ENCODE measurements around the gene ALKBH4.

The ALKBH4 gene

GRCh38 chr7:102472126-102473041, 7.7 kb upstream of the ALKBH4 start (continued):
- TF ChIP-seq ZNF565 (CRISPR knock-in tag; conservative IDR thresholded peaks at IDR 0.05; ENCODE audit: low read depth), result no peak

GRCh38 chr7:102471791-102472125, 7.1 kb upstream of the ALKBH4 start:
- no peak for TF ChIP-seq SNAI2 (CRISPR knock-in tag; IDR thresholded peaks at IDR 0.05)
- TF ChIP-seq BACH2 (CRISPR knock-in tag; IDR thresholded peaks at IDR 0.05; ENCODE audit: borderline replicate concordance), result no peak
- no peak for TF ChIP-seq ZFP30 (CRISPR knock-in tag; IDR thresholded peaks at IDR 0.05)
- no peak for TF ChIP-seq TCF4 (CRISPR knock-in tag; IDR thresholded peaks at IDR 0.05; ENCODE audit: borderline replicate concordance)
- TF ChIP-seq ZNF8 (CRISPR knock-in tag; IDR thresholded peaks at IDR 0.05), result no peak
- no peak for TF ChIP-seq PPARA (CRISPR knock-in tag; IDR thresholded peaks at IDR 0.05; ENCODE audit: borderline replicate concordance)
- TF ChIP-seq ZNF565 (CRISPR knock-in tag; conservative IDR thresholded peaks at IDR 0.05; ENCODE audit: low read depth), result no peak
- TF ChIP-seq GLIS3 (CRISPR knock-in tag; IDR thresholded peaks at IDR 0.05), result no peak
- TF ChIP-seq ARNTL (CRISPR knock-in tag; IDR thresholded peaks at IDR 0.05; ENCODE audit: borderline replicate concordance, low read depth), result no peak
- no peak for TF ChIP-seq CSRNP3 (CRISPR knock-in tag; IDR thresholded peaks at IDR 0.05)
- TF ChIP-seq RARB (CRISPR knock-in tag; IDR thresholded peaks at IDR 0.05), result no peak
- TF ChIP-seq OSR1 (CRISPR knock-in tag; IDR thresholded peaks at IDR 0.05), result no peak
- no peak for TF ChIP-seq ZFP3 (CRISPR knock-in tag; IDR thresholded peaks at IDR 0.05)
- no peak for TF ChIP-seq POU6F1 (CRISPR knock-in tag; IDR thresholded peaks at IDR 0.05; ENCODE audit: borderline replicate concordance, low read depth)
- TF ChIP-seq ZNF70 (CRISPR knock-in tag; IDR thresholded peaks at IDR 0.05), result no peak
- TF ChIP-seq PATZ1 (CRISPR knock-in tag; IDR thresholded peaks at IDR 0.05; ENCODE audit: borderline replicate concordance), result no peak
- no peak for TF ChIP-seq TOX (CRISPR knock-in tag; IDR thresholded peaks at IDR 0.05; ENCODE audit: borderline replicate concordance)
- no peak for TF ChIP-seq TSHZ2 (CRISPR knock-in tag; IDR thresholded peaks at IDR 0.05)

GRCh38 chr7:102469972-102470825, 5.5 kb upstream of the ALKBH4 start:
- ATAC-seq, result no peak
- no peak for TF ChIP-seq ARNTL (CRISPR knock-in tag; IDR thresholded peaks at IDR 0.05; ENCODE audit: borderline replicate concordance, low read depth)
- no peak for TF ChIP-seq SNAI2 (CRISPR knock-in tag; IDR thresholded peaks at IDR 0.05)
- no peak for TF ChIP-seq CSDC2 (CRISPR knock-in tag; IDR thresholded peaks at IDR 0.05)
- no peak for TF ChIP-seq ISL1 (CRISPR knock-in tag; IDR thresholded peaks at IDR 0.05)
- TF ChIP-seq CREB5 (CRISPR knock-in tag; IDR thresholded peaks at IDR 0.05; ENCODE audit: low read depth), result no peak

More at GRCh38 chr7:102471791-102472125, 7.1 kb upstream of the ALKBH4 start:
- no peak for ATAC-seq

Measured in SK-N-SH treated with all-trans-retinoic acid at 6 μM for 48 hours (cell line).